ENCODE data around the gene NAT14.

DNA sequence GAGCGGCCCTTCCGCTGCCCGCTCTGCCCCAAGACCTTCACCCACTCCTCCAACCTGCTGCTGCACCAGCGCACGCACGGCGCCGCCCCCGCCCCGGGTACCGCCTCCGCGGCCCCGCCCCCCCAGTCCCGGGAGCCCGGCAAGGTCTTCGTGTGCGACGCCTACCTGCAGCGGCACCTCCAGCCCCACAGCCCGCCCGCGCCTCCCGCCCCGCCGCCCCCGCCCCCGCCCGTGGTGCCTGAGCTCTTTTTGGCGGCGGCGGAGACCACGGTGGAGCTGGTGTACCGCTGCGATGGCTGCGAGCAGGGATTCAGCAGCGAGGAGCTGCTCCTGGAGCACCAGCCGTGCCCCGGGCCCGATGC, 3.2 kb upstream of the NAT14 start:
- TF ChIP-seq, protein P1, sequence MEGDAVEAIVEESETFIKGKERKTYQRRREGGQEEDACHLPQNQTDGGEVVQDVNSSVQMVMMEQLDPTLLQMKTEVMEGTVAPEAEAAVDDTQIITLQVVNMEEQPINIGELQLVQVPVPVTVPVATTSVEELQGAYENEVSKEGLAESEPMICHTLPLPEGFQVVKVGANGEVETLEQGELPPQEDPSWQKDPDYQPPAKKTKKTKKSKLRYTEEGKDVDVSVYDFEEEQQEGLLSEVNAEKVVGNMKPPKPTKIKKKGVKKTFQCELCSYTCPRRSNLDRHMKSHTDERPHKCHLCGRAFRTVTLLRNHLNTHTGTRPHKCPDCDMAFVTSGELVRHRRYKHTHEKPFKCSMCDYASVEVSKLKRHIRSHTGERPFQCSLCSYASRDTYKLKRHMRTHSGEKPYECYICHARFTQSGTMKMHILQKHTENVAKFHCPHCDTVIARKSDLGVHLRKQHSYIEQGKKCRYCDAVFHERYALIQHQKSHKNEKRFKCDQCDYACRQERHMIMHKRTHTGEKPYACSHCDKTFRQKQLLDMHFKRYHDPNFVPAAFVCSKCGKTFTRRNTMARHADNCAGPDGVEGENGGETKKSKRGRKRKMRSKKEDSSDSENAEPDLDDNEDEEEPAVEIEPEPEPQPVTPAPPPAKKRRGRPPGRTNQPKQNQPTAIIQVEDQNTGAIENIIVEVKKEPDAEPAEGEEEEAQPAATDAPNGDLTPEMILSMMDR (IDR thresholded peaks at IDR 0.05 in 4 of 5, conservative IDR thresholded peaks at IDR 0.05 in 1 of 5) = no peak
- no peak for TF ChIP-seq POLR2A (IDR thresholded peaks at IDR 0.05)
